Esophagus muscularis mucosa (tissue), 4 donors: Measurements from ENCODE around the gene CRIP2. TPM values are rescaled to one million over a fixed set of nuclear protein-coding genes. Genes with fewer than 3 reads are reported as not detected.

Source experiments
- DNase-seq: peaks from one replicate; pipeline ENCODE4 v3.0.0-alpha.2; 2017; ENCODE audit errors: extremely low spot score
- H3K27ac ChIP-seq, 4 donors: fragments of 200-600 bp; sonication (generic); replicated peaks in 1 of 4; 1 replicate in 3 of 4; 2 replicates in 1 of 4; pipeline ENCODE4 v1.5.1; 2016 to 2019; ENCODE audit warnings: mild to moderate bottlenecking in 1 of 4
- H3K27me3 ChIP-seq, 4 donors: fragments of 200-600 bp; sonication (generic); one replicate each; pipeline versions ENCODE4 v1.5.1 to v1.6.0; 2016 to 2019
- H3K36me3 ChIP-seq, 4 donors: fragments of 200-600 bp; sonication (generic); one replicate each; pipeline ENCODE4 v1.5.1; 2016 to 2019
- H3K4me1 ChIP-seq, 4 donors: fragments of 200-600 bp; sonication (generic); one replicate each; pipeline ENCODE4 v1.5.1; 2016 to 2019
- H3K4me3 ChIP-seq, 4 donors: fragments of 200-600 bp; sonication (generic); 1 replicate in 2 of 4; 2 replicates in 2 of 4; pipeline ENCODE4 v1.5.1; 2016 to 2019; ENCODE audit warnings: mild to moderate bottlenecking in 4 of 4, moderate library complexity in 1 of 4
- H3K9me3 ChIP-seq, 4 donors: fragments of 200-600 bp; sonication (generic); 1 replicate in 3 of 4; 2 replicates in 1 of 4; pipeline ENCODE4 v1.5.1; 2016 to 2019
- EP300 ChIP-seq: sonication (generic); formaldehyde crosslinking; IDR thresholded peaks from one replicate; pipeline ENCODE4 v1.6.1; 2017; ENCODE audit warnings: antibody characterized with exemption
- POLR2A ChIP-seq: fragments of 450-650 bp; IDR thresholded peaks from one replicate; pipeline ENCODE4 v1.6.1; 2017; ENCODE audit warnings: antibody characterized with exemption, moderate library complexity, mild to moderate bottlenecking, low read depth
- POLR2AphosphoS5 ChIP-seq, 2 donors: sonication (generic); formaldehyde crosslinking; IDR thresholded peaks; one replicate each; pipeline ENCODE4 v1.6.1; 2017; ENCODE audit warnings: antibody characterized with exemption in 2 of 2
- WGBS: methylation state at CpG from one replicate; pipeline ENCODE4 v1.1.5; 2018; 5-methylcytosine and 5-hydroxymethylcytosine counted together
- intact Hi-C: fragments of 100-400 bp; cut with DNase I; formaldehyde crosslinking; loops from one replicate; pipeline ENCODE4 v1.15.1; 2023
- total RNA-seq, 4 donors: library from RNA; depleted of rRNA; stranded (reverse); fragments of >200 nt; gene quantifications; one replicate each; pipeline versions ENCODE4 v1.1.0 to v1.2.1, GENCODE V29; 2016
- TF ChIP-seq, protein P1 (sequence below), 3 experiments: fragments of 200-600 bp in 2 of 3; fragments of 450-650 bp in 1 of 3; sonication (generic) in 2 of 3; IDR thresholded peaks; one replicate each; pipeline ENCODE4 v1.5.1; 2017 to 2019; ENCODE audit warnings: antibody characterized with exemption in 3 of 3, mild to moderate bottlenecking in 2 of 3, moderate library complexity in 1 of 3

The CRIP2 gene
- total RNA-seq, 4 donors from 2014 or later, result 283 to 578 (median 392) TPM

DNA sequence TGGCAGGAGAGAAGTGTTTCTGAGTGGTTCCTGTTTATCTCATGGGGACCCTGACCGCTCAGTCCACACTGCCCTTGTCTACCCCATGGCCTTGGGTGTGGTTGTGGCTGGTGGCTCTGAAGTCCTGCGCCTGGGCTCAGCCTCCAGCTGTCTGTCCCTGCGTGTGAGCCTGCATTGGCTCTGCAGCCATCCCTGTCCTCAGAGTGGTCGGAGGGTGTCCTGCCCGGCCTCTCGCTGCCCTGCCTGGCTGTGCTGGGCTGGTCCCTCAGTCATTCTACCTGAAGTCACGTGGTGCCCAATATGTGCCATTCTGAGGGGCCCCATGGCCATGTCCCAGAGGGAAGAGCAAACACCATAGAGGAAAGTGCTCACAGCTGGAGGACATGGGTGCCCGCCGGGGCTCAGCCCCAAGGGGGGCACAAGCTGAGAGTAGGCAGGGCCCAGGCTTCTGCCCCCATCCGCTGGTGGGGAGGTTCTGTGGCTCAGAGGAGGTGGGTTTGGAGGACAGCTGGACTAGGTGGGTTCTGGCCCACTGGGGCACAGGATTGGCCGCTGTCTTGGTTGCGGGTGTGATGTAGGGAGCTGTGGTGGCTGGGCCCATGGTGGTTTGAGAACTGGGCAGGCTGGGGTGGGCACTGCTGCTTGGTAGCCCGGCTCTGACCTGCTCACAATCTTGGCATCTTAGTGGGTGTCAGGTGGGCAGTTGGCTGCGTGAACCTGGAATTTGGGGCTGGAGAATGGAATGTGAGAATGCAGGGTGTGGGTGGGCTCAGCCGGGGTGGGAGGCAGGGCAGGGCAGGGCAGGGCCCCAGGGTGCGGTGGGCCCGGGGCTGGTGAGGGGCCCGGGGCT, 28.1 kb downstream of the CRIP2 start:
- Histone ChIP-seq H3K9me3 (no peaks in the 10 kb centered on the region), H3K27ac (no peak overlapping the region), H3K27me3 (peaks cover 0 to 7% (median 0%) of the 10 kb centered on the region in 4 donors), H3K4me3 (no peak overlapping the region), H3K36me3 (peaks cover 0 to 10% (median 0%) of the 10 kb centered on the region in 4 donors), H3K4me1 (peaks cover 0 to 4% (median 0%) of the 10 kb centered on the region in 4 donors)
- TF ChIP-seq EP300 (no peak), POLR2AphosphoS5 (IDR thresholded peaks at IDR 0.05) (no peak), POLR2A (no peak)
- TF ChIP-seq, protein P1, sequence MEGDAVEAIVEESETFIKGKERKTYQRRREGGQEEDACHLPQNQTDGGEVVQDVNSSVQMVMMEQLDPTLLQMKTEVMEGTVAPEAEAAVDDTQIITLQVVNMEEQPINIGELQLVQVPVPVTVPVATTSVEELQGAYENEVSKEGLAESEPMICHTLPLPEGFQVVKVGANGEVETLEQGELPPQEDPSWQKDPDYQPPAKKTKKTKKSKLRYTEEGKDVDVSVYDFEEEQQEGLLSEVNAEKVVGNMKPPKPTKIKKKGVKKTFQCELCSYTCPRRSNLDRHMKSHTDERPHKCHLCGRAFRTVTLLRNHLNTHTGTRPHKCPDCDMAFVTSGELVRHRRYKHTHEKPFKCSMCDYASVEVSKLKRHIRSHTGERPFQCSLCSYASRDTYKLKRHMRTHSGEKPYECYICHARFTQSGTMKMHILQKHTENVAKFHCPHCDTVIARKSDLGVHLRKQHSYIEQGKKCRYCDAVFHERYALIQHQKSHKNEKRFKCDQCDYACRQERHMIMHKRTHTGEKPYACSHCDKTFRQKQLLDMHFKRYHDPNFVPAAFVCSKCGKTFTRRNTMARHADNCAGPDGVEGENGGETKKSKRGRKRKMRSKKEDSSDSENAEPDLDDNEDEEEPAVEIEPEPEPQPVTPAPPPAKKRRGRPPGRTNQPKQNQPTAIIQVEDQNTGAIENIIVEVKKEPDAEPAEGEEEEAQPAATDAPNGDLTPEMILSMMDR (IDR thresholded peaks at IDR 0.05), result no peak
- DNase-seq, result no peak
- WGBS, result 88% methylated on average over 12 of the region's 18 CpGs
- intact Hi-C loops, result no loop called here

DNA sequence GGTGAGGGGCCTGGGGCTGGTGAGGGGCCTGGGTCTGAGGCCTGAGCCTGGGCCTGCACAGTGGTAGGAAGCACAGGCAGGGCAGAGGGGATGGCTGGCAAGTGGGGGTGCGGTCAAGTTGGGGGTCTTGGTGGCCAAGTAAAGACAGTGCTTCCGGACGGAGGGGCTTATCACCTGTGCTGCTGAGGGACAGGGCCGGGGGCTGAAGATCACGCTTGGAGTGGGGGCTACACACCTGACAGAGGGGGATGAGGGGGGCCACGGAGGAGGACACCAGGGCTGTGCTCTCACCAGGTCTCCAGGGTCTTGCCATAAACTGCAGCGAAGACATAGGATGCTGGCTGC, 28.6 kb downstream of the CRIP2 start:
- TF ChIP-seq POLR2AphosphoS5 (IDR thresholded peaks at IDR 0.05), result no peak
- TF ChIP-seq POLR2A, result no peak
- TF ChIP-seq EP300, result no peak
- TF ChIP-seq, protein P1 (IDR thresholded peaks at IDR 0.05), result no peak
- Histone ChIP-seq H3K27me3 (peaks cover 0 to 13% (median 0%) of the 10 kb centered on the region in 4 donors), H3K4me3 (no peak overlapping the region), H3K36me3 (peaks cover 0 to 10% (median 0%) of the 10 kb centered on the region in 4 donors), H3K27ac (no peak overlapping the region), H3K9me3 (no peaks in the 10 kb centered on the region), H3K4me1 (peaks cover 0 to 4% (median 0%) of the 10 kb centered on the region in 4 donors)
- no peak for DNase-seq
- intact Hi-C loops, result no loop called here
- WGBS, result no CpG with 5 or more reads among the region's 7 CpGs

DNA sequence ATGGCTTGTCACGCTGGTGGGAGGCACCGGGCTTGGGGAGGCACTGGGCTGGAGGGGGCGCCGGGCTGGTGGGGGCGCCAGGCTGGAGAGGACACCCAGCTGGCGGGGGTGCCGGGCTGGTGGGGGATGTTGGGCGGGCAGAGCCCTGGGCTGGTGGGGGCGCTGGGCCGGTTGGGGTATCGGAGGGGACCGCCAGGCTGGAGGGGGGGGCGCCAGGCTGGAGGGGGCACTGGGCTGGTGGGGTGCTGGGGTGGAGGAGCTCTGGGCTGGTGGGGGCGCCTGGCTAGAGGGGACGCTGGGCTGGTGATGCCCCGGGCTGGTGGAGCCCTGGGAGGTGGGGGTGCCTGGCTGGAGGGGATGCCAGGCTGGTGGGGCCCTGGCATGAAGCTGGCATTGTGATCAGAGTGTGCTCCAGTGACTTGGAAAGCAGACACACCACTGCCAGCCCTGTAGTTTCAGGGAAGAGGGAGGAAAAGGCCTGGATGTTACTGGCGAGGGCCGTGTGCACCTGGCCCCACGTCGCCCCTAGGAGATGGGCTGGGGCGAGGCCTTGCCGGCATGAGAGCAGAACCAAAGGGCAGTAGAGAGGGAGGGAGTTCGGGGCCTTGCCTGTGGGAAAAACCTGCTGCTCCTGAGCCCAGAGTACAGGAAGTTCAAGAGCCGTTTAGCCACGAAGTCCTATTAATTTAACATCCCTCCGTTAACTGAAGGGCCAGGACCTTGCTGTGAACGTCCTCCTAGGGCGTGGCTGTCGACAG, 29.5 kb downstream of the CRIP2 start:
- no peak overlapping the region for H3K4me3 ChIP-seq
- no peaks in the 10 kb centered on the region for H3K9me3 ChIP-seq
- H3K27ac ChIP-seq, result no peak overlapping the region
- peaks cover 0 to 1% (median 0%) of the 10 kb centered on the region in 4 donors for H3K36me3 ChIP-seq
- TF ChIP-seq EP300, result no peak
- TF ChIP-seq POLR2AphosphoS5 (IDR thresholded peaks at IDR 0.05), result no peak
- TF ChIP-seq, protein P1 (IDR thresholded peaks at IDR 0.05), result no peak
- TF ChIP-seq POLR2A, result no peak
- intact Hi-C loops, result no loop called here
- WGBS, result 82% methylated on average over 28 of the region's 29 CpGs
- DNase-seq, result no peak
- H3K27me3 ChIP-seq, result peaks cover 0 to 21% (median 0%) of the 10 kb centered on the region in 4 donors
- no peaks in the 10 kb centered on the region for H3K4me1 ChIP-seq

DNA sequence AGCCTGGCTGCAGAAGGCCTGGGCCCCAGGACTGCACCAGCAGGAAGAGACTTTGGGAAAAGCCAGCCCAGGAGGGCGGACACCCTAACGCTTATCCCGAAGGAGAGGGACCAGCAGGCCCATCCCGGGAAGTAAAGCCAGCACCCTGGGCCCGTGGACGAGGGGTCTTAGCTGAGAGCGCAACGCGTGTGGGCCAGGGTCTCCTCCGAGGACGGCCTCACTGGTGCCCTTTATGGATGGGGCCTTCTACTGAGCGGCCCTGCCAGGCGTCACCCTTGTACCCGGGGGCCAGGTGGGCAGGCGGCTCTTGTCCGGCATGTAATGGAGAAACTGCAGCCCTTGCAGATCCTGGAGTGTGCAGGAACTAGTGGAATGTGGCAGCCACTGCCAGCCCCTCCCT, 30.5 kb downstream of the CRIP2 start:
- WGBS, result 90% methylated on average over 7 of the region's 16 CpGs
- no peak overlapping the region for H3K4me3 ChIP-seq
- H3K36me3 ChIP-seq, result no peaks in the 10 kb centered on the region
- intact Hi-C loops, result no loop called here
- H3K9me3 ChIP-seq, result no peaks in the 10 kb centered on the region
- TF ChIP-seq EP300 (no peak), POLR2A (no peak), POLR2AphosphoS5 (IDR thresholded peaks at IDR 0.05) (no peak)
- TF ChIP-seq, protein P1 (IDR thresholded peaks at IDR 0.05), result no peak
- no peak for DNase-seq
- H3K4me1 ChIP-seq, result no peaks in the 10 kb centered on the region
- no peak overlapping the region for H3K27ac ChIP-seq
- H3K27me3 ChIP-seq, result peaks cover 0 to 28% (median 0%) of the 10 kb centered on the region in 4 donors
